ENCODE results near the gene GRM4.

- TF ChIP-seq CTCF (IDR thresholded peaks at IDR 0.05): no peak
- no peak for TF ChIP-seq POLR2A (IDR thresholded peaks at IDR 0.05)
- TF ChIP-seq EP300 (IDR thresholded peaks at IDR 0.05): no peak
Measured at GRCh38 chr6:34135541-34135940, 10.3 kb downstream of the GRM4 start.
